Caco-2 (cell line): Measurements from ENCODE around the gene EVL. TPM values are rescaled to one million over a fixed set of nuclear protein-coding genes. Genes with fewer than 3 reads are reported as not detected.

Experiments used
- BruUV-seq: library from RNA; stranded (reverse); fragments of 400-500 nt; replicated peaks from 2 replicates; lab custom pipeline; 2021; lab: Mats Ljungman, UMichigan
- CTCF ChIA-PET: fragments of 300-600 bp; sonication (Branson Sonifier 250); formaldehyde crosslinking; loops from one replicate; lab custom pipeline; 2022; ENCODE audit warnings: antibody characterized with exemption; lab: Charles Lee
- POLR2A ChIA-PET: fragments of 300-600 bp; sonication (Branson Sonifier 250); formaldehyde crosslinking; loops from one replicate; lab custom pipeline; 2022; ENCODE audit warnings: antibody characterized with exemption; lab: Charles Lee
- DNase-seq, 2 experiments: peaks; one replicate each; pipeline versions ENCODE4 v3.0.0 to v3.0.0-alpha.2; 2020 to 2022
- H3K27me3 ChIP-seq: replicated peaks from 2 replicates; pipeline ENCODE4 v1.6.0; 2011; ENCODE audit warnings: low read length; ENCODE audit not compliant: control insufficient read depth, insufficient read depth
- H3K36me3 ChIP-seq: 2 replicates; pipeline ENCODE4 v1.5.1; 2011; ENCODE audit warnings: low read length; ENCODE audit not compliant: control insufficient read depth, insufficient read depth
- H3K4me1 ChIP-seq: fragments of 250-450 bp; sonication (Bioruptor Pico); 2 replicates; pipeline ENCODE4 v1.5.1; 2020; ENCODE audit warnings: mild to moderate bottlenecking
- H3K4me3 ChIP-seq: 2 replicates; pipeline ENCODE4 v1.5.1; 2011; ENCODE audit warnings: low read depth, mild to moderate bottlenecking, control low read depth, low read length
- H3K9me3 ChIP-seq: fragments of 250-450 bp; sonication (Bioruptor Pico); 2 replicates; pipeline ENCODE4 v1.5.1; 2020; ENCODE audit warnings: mild to moderate bottlenecking, moderate library complexity
- H3K27ac Mint-ChIP-seq: one replicate; pipeline ENCODE4 v1.8.0; 2022; ENCODE audit warnings: mixed read lengths; ENCODE audit not compliant: unreplicated experiment
- H3K27me3 Mint-ChIP-seq: one replicate; pipeline ENCODE4 v1.8.0; 2022; ENCODE audit warnings: mixed read lengths; ENCODE audit not compliant: insufficient read depth, unreplicated experiment
- H3K36me3 Mint-ChIP-seq: one replicate; pipeline ENCODE4 v1.8.0; 2022; ENCODE audit warnings: mild to moderate bottlenecking, mixed read lengths; ENCODE audit not compliant: insufficient read depth, unreplicated experiment
- H3K4me1 Mint-ChIP-seq: one replicate; pipeline ENCODE4 v1.8.0; 2022; ENCODE audit warnings: low read depth, mixed read lengths; ENCODE audit not compliant: unreplicated experiment
- H3K4me3 Mint-ChIP-seq: one replicate; pipeline ENCODE4 v1.8.0; 2022; ENCODE audit warnings: mild to moderate bottlenecking, moderate library complexity, mixed read lengths; ENCODE audit not compliant: unreplicated experiment
- H3K9me3 Mint-ChIP-seq: one replicate; pipeline ENCODE4 v1.8.0; 2022; ENCODE audit warnings: mixed read lengths; ENCODE audit not compliant: unreplicated experiment
- CTCF ChIP-seq, 2 experiments: fragments of 200-600 bp in 1 of 2; IDR thresholded peaks; 1 replicate in 1 of 2; 2 replicates in 1 of 2; pipeline versions ENCODE4 v1.5.1 to v1.8.0; 2011 to 2022; ENCODE audit warnings: antibody characterized with exemption in 1 of 2, control low read depth in 1 of 2, inconsistent platforms in 1 of 2, low read depth in 1 of 2, low read length in 1 of 2, mild to moderate bottlenecking in 1 of 2, moderate library complexity in 1 of 2; ENCODE audit not compliant: insufficient read depth in 1 of 2, severe bottlenecking in 1 of 2, unreplicated experiment in 1 of 2
- intact Hi-C: fragments of 100-400 bp; cut with micrococcal nuclease; formaldehyde crosslinking; loops from one replicate; pipeline ENCODE4 v1.10.0; 2022; ENCODE audit not compliant: unreplicated experiment
- total RNA-seq: library from RNA; stranded (reverse); gene quantifications from 2 replicates; pipeline ENCODE4 v1.2.3, GENCODE V29; 2022

Gene EVL
- total RNA-seq, 1 experiment from 2014 or later = 14.2 TPM

- Mint-ChIP-seq H3K4me1 (no peaks in the 10 kb centered on the region), H3K4me3 (no peak overlapping the region), H3K27me3 (peaks cover 2% of the 10 kb centered on the region), H3K9me3 (no peaks in the 10 kb centered on the region), H3K36me3 (no peaks in the 10 kb centered on the region), H3K27ac (no peak overlapping the region)
- no peak for DNase-seq
- Histone ChIP-seq H3K4me3 (no peak overlapping the region), H3K4me1 (no peaks in the 10 kb centered on the region), H3K27me3 (no peaks in the 10 kb centered on the region), H3K36me3 (no peaks in the 10 kb centered on the region), H3K9me3 (no peaks in the 10 kb centered on the region)
- ChIA-PET CTCF (no interaction called here), POLR2A (no interaction called here)
- intact Hi-C loops = loop anchor here (5.0 kb wide), 1 partner anchor 138 kb away; no protein-coding TSS in a partner anchor
- no peak for TF ChIP-seq CTCF (IDR thresholded peaks at IDR 0.05; ENCODE audit: insufficient read depth in 1 of 2, low read depth in 1 of 2, low read length in 1 of 2, severe bottlenecking in 1 of 2, unreplicated experiment in 1 of 2)
- no TSS peak for BruUV-seq
Measured at GRCh38 chr14:100054316-100055075, 10.7 kb upstream of the EVL start.

- H3K27me3 ChIP-seq = no peaks in the 10 kb centered on the region
- no peak overlapping the region for H3K4me3 ChIP-seq
- no peak for DNase-seq
- no peaks in the 10 kb centered on the region for H3K36me3 ChIP-seq
- Mint-ChIP-seq H3K9me3 (no peaks in the 10 kb centered on the region), H3K36me3 (no peaks in the 10 kb centered on the region), H3K4me1 (no peaks in the 10 kb centered on the region), H3K4me3 (no peak overlapping the region), H3K27me3 (peaks cover 2% of the 10 kb centered on the region), H3K27ac (no peak overlapping the region)
- POLR2A ChIA-PET = no interaction called here
- CTCF ChIA-PET = no interaction called here
- no TSS peak for BruUV-seq
- no peak for TF ChIP-seq CTCF (IDR thresholded peaks at IDR 0.05; ENCODE audit: insufficient read depth in 1 of 2, low read depth in 1 of 2, low read length in 1 of 2, severe bottlenecking in 1 of 2, unreplicated experiment in 1 of 2)
- no peaks in the 10 kb centered on the region for H3K4me1 ChIP-seq
- intact Hi-C loops = loop anchor here (5.0 kb wide), 1 partner anchor 136 kb away; no protein-coding TSS in a partner anchor
- no peaks in the 10 kb centered on the region for H3K9me3 ChIP-seq
Measured at GRCh38 chr14:100056431-100056830, 8.8 kb upstream of the EVL start.

GRCh38 chr14:100056964-100057795, 8.0 kb upstream of the EVL start:
- Mint-ChIP-seq H3K4me3 (no peak overlapping the region), H3K27me3 (peaks cover 2% of the 10 kb centered on the region), H3K36me3 (no peaks in the 10 kb centered on the region), H3K9me3 (no peaks in the 10 kb centered on the region), H3K4me1 (no peaks in the 10 kb centered on the region), H3K27ac (no peak overlapping the region)
- BruUV-seq = no TSS peak
- peak; percentile 21 to 34 for TF ChIP-seq CTCF (IDR thresholded peaks at IDR 0.05; ENCODE audit: insufficient read depth in 1 of 2, low read depth in 1 of 2, low read length in 1 of 2, severe bottlenecking in 1 of 2, unreplicated experiment in 1 of 2)
- peak in 1 of 2 experiments; percentile 15 for DNase-seq
- CTCF ChIA-PET = no interaction called here
- H3K27me3 ChIP-seq = no peaks in the 10 kb centered on the region
- intact Hi-C loops = loop anchor here (1.0 to 5.0 kb wide), 2 partner anchors 51 to 135 kb away; no protein-coding TSS in a partner anchor
- no peaks in the 10 kb centered on the region for H3K36me3 ChIP-seq
- no peaks in the 10 kb centered on the region for H3K9me3 ChIP-seq
- H3K4me3 ChIP-seq = no peak overlapping the region
- POLR2A ChIA-PET = no interaction called here
- H3K4me1 ChIP-seq = no peaks in the 10 kb centered on the region
